Activated B cell treated with CpG ODN at 0.5 μM for 24 hours (primary cell): Measurements from ENCODE around the gene LILRB3. TPM values are rescaled to one million over a fixed set of nuclear protein-coding genes. Genes with fewer than 3 reads are reported as not detected.
"Not testable (repeated sequence)": the region's sequence is repeated elsewhere in the genome, so short reads cannot be mapped to it uniquely, and the experiment has no call there.

Source experiments
- ATAC-seq: fragments of 200-7000 bp; cut with Tn5 transposase; one replicate; pipeline ENCODE4 v1.10.0; 2021; ENCODE audit warnings: low read depth, mild to moderate bottlenecking, moderate library complexity
- CTCF ChIA-PET: fragments of 350-600 bp; sonication (Branson Sonifier 250); formaldehyde crosslinking; loops from one replicate; lab custom pipeline; 2021; ENCODE audit warnings: antibody characterized with exemption; lab: Charles Lee
- POLR2A ChIA-PET: fragments of 350-600 bp; sonication (Branson Sonifier 250); formaldehyde crosslinking; loops from one replicate; lab custom pipeline; 2021; ENCODE audit warnings: antibody characterized with exemption; lab: Charles Lee
- DNase-seq: peaks from one replicate; pipeline ENCODE4 v3.0.0; 2022
- H3K27ac Mint-ChIP-seq: one replicate; pipeline ENCODE4 v1.8.0; 2020; ENCODE audit warnings: mixed read lengths
- H3K27me3 Mint-ChIP-seq: one replicate; pipeline ENCODE4 v1.8.0; 2021; ENCODE audit warnings: mixed read lengths
- H3K36me3 Mint-ChIP-seq: one replicate; pipeline ENCODE4 v1.8.0; 2021; ENCODE audit warnings: low read depth, mixed read lengths
- H3K4me1 Mint-ChIP-seq: one replicate; pipeline ENCODE4 v1.8.0; 2021; ENCODE audit warnings: mixed read lengths
- H3K4me3 Mint-ChIP-seq: one replicate; pipeline ENCODE4 v1.8.0; 2020; ENCODE audit warnings: mild to moderate bottlenecking, mixed read lengths
- H3K9me3 Mint-ChIP-seq: one replicate; pipeline ENCODE4 v1.8.0; 2020; ENCODE audit warnings: mixed read lengths
- intact Hi-C: fragments of 100-400 bp; cut with micrococcal nuclease; formaldehyde crosslinking; loops from one replicate; pipeline ENCODE4 v1.15.1; 2024
- total RNA-seq: library from RNA; stranded (reverse); gene quantifications from 2 replicates; pipeline ENCODE4 v1.2.3, GENCODE V29; 2022
- TF ChIP-seq, protein P1 (sequence below): fragments of 200-600 bp; IDR thresholded peaks from one replicate; pipeline ENCODE4 v1.8.0; 2022; ENCODE audit warnings: antibody characterized with exemption, mild to moderate bottlenecking

Gene LILRB3
- total RNA-seq, 1 donor from 2014 or later: 1.1 TPM

GRCh38 chr19:54189145-54189734, 33.6 kb downstream of the LILRB3 start, which contains the start of gene MBOAT7:
Gene MBOAT7 (minus strand): TSS chr19:54189580. CDS start chr19:54188508, 1,072 bp downstream.
- POLR2A ChIA-PET: interaction anchor here (0.5 to 7.7 kb wide), 19 partner anchors 11 to 1932 kb away, joined by 3 to 244 read pairs (median 5); partner anchors contain the start of genes CNOT3, LENG1, LENG8 and LENG9
- peak within 1 kb of the TSS; percentile 98 for H3K27ac Mint-ChIP-seq
- no peaks in the 10 kb centered on the region for H3K9me3 Mint-ChIP-seq
- H3K4me3 Mint-ChIP-seq: peak within 1 kb of the TSS; percentile 90
- H3K27me3 Mint-ChIP-seq: no peaks in the 10 kb centered on the region
- DNase-seq (no peak), ATAC-seq (peak; percentile 4)
- peaks cover 35% of the 10 kb centered on the region for H3K4me1 Mint-ChIP-seq
- intact Hi-C loops: loop anchor here (1.0 kb wide), 1 partner anchor 42 kb away; no protein-coding TSS in a partner anchor
- TF ChIP-seq, protein P1, sequence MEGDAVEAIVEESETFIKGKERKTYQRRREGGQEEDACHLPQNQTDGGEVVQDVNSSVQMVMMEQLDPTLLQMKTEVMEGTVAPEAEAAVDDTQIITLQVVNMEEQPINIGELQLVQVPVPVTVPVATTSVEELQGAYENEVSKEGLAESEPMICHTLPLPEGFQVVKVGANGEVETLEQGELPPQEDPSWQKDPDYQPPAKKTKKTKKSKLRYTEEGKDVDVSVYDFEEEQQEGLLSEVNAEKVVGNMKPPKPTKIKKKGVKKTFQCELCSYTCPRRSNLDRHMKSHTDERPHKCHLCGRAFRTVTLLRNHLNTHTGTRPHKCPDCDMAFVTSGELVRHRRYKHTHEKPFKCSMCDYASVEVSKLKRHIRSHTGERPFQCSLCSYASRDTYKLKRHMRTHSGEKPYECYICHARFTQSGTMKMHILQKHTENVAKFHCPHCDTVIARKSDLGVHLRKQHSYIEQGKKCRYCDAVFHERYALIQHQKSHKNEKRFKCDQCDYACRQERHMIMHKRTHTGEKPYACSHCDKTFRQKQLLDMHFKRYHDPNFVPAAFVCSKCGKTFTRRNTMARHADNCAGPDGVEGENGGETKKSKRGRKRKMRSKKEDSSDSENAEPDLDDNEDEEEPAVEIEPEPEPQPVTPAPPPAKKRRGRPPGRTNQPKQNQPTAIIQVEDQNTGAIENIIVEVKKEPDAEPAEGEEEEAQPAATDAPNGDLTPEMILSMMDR: no peak
- CTCF ChIA-PET: interaction anchor here (0.6 to 2.2 kb wide), 12 partner anchors 10 to 209 kb away, joined by 3 to 13 read pairs (median 4); partner anchors contain the start of genes CNOT3 and TMC4
- H3K36me3 Mint-ChIP-seq: peaks cover 30% of the 10 kb centered on the region

DNA sequence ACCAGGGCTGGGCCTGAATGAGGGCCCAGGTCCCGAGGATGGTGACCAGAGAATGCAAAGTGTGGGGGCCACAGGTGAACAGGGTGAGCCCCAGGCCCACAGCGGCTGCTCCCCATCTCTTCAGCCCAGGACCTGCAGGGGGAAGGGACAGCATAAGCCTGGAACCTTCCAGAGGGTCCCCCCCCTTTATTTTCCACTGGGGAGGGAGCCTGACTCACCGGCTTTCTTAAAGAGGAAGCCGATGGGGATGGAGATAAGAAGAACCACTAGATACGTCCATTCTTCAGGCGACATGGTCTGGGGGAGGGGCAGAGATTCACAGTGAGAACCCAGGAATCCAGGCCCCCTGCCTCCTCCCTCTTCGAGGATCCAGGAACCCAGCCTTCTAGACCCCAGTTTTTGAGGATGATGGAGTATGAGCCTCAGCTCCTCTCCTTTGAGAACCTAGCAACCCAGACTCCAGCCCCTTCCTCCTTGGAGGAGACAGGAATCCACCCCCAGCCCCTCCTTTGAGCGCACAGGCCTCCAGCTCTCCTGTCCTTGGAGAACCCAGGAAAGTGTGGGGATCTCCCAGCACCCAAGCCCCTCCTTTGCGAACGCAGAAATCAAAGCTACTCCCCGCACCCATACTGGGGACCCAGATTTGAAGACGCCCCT, 34.5 kb downstream of the LILRB3 start:
- TF ChIP-seq, protein P1: no peak
- H3K27me3 Mint-ChIP-seq: no peaks in the 10 kb centered on the region
- no peaks in the 10 kb centered on the region for H3K9me3 Mint-ChIP-seq
- DNase-seq (no peak), ATAC-seq (no peak)
- intact Hi-C loops: no loop called here
- peak overlapping the region; percentile 46 for H3K27ac Mint-ChIP-seq
- POLR2A ChIA-PET: interaction anchor here (2.0 to 7.7 kb wide), 5 partner anchors 12 to 73 kb away, joined by 24 to 244 read pairs (median 68); partner anchors contain the start of genes CNOT3, LENG1, PRPF31 and RPS9
- peak overlapping the region; percentile 90 for H3K4me3 Mint-ChIP-seq
- CTCF ChIA-PET: interaction anchor here (1.3 to 1.6 kb wide), 2 partner anchors 19 to 52 kb away, joined by 8 to 9 read pairs; partner anchors contain the start of gene CNOT3
- peaks cover 35% of the 10 kb centered on the region for H3K4me1 Mint-ChIP-seq
- peaks cover 27% of the 10 kb centered on the region for H3K36me3 Mint-ChIP-seq

GRCh38 chr19:54186934-54187381, 35.8 kb downstream of the LILRB3 start:
- Mint-ChIP-seq H3K4me1 (peaks cover 27% of the 10 kb centered on the region), H3K36me3 (peaks cover 18% of the 10 kb centered on the region), H3K4me3 (no peak overlapping the region), H3K9me3 (no peaks in the 10 kb centered on the region), H3K27ac (no peak overlapping the region), H3K27me3 (no peaks in the 10 kb centered on the region)
- CTCF ChIA-PET: no interaction called here
- no peak for ATAC-seq
- DNase-seq: no peak
- POLR2A ChIA-PET: interaction anchor here (0.6 to 7.7 kb wide), 3 partner anchors 9 to 19 kb away, joined by 5 to 244 read pairs (median 69); partner anchors contain the start of gene RPS9
- TF ChIP-seq, protein P1: no peak
- intact Hi-C loops: no loop called here

DNA sequence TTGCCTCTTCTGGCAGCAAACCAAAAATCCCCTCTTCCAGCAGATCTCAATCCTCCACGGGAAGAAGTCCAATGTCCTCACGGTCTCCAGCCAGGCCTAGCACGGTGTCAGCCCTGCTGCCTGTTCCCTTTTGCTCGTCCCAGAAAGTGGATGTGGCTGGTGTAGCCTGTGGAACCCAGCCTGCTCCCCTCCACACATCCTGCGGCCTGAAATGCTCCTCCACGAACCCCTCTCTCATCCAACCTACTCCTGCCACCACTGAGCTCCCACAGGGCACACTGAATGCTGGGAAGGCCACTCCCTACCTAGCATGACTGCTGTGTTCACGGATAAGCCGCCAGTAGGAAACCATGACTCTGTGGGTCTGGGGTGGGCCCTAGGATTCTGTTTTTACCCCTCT, 36.5 kb downstream of the LILRB3 start:
- peaks cover 16% of the 10 kb centered on the region for H3K36me3 Mint-ChIP-seq
- no peak for ATAC-seq
- ChIA-PET POLR2A (interaction anchor here (7.7 kb wide), 1 partner anchor 14 kb away, joined by 244 read pairs; the partner anchor contains the start of gene RPS9), CTCF (no interaction called here)
- H3K9me3 Mint-ChIP-seq: no peaks in the 10 kb centered on the region
- H3K27ac Mint-ChIP-seq: no peak overlapping the region
- TF ChIP-seq, protein P1: no peak
- no peaks in the 10 kb centered on the region for H3K27me3 Mint-ChIP-seq
- intact Hi-C loops: no loop called here
- DNase-seq: no peak
- no peak overlapping the region for H3K4me3 Mint-ChIP-seq
- peaks cover 21% of the 10 kb centered on the region for H3K4me1 Mint-ChIP-seq

DNA sequence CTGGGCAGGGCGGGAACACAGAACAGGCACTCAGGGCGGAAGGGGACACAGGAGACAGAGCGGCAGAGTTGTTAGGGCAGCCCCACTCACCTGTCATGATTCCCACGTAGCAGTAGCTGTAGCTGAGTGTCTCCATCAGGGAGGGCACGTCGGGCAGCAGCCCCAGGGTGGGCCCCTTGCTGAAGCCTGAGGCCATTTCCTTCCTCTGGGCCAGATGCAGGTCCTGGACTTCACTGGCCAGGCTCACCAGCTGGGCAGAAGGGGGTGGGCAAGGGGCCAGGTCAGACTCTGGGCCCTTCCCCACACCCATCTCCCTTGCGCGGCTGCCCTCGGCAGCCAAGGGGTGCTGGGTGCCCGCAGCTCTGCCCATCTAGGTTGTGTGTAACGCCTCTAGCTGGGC, 39.4 kb downstream of the LILRB3 start:
- peaks cover 13% of the 10 kb centered on the region for H3K36me3 Mint-ChIP-seq
- ChIA-PET POLR2A (interaction anchor here (1.8 kb wide), 1 partner anchor 17 kb away, joined by 11 read pairs; the partner anchor contains the start of gene RPS9), CTCF (no interaction called here)
- DNase-seq: no peak
- no peak overlapping the region for H3K27ac Mint-ChIP-seq
- H3K27me3 Mint-ChIP-seq: no peaks in the 10 kb centered on the region
- intact Hi-C loops: no loop called here
- no peaks in the 10 kb centered on the region for H3K9me3 Mint-ChIP-seq
- TF ChIP-seq, protein P1: no peak
- peaks cover 12% of the 10 kb centered on the region for H3K4me1 Mint-ChIP-seq
- no peak for ATAC-seq
- H3K4me3 Mint-ChIP-seq: no peak overlapping the region

DNA sequence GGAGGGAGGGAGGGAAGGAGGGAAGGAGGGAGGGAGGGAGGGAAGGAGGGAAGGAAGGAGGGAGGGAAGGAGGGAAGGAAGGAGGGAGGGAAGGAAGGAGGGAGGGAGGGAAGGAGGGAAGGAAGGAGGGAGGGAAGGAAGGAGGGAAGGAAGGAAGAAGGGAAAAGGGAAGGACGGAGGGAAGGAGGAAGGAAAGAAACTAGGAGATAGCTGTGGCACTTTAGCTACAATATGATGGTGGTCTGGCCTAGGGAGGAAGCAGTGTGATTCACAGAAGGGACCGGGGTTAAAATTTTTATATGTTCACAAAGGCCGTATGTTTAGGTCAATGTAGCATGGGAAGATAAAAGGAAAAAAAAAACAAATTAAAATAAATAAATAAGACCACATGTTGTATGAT, 40.9 kb downstream of the LILRB3 start:
- DNase-seq, H3K9me3 Mint-ChIP-seq, ATAC-seq, intact Hi-C loops, H3K4me1 Mint-ChIP-seq, H3K4me3 Mint-ChIP-seq, H3K27ac Mint-ChIP-seq, H3K27me3 Mint-ChIP-seq, CTCF ChIA-PET: not testable (repeated sequence)
- POLR2A ChIA-PET: interaction anchor here (0.5 to 1.0 kb wide), 2 partner anchors 19 to 277 kb away, joined by 5 read pairs; partner anchors contain the start of gene RPS9
- peaks cover 17% of the 10 kb centered on the region for H3K36me3 Mint-ChIP-seq
